Stimulated activated CD8-positive, alpha-beta memory T cell treated with anti-CD3 and anti-CD28 coated beads, Interleukin-7, amount 100 ng/mL, for 48 hours (primary cell): ENCODE results near the gene LANCL3.
"Not testable (repeated sequence)": the region's sequence is repeated elsewhere in the genome, so short reads cannot be mapped to it uniquely, and the experiment has no call there.

ENCODE experiments used
- DNase-seq, 2 donors: peaks; one replicate each; pipeline ENCODE4 v3.0.0-alpha.2; 2020; ENCODE audit warnings: low read depth in 1 of 2; ENCODE audit errors: extremely low read depth in 1 of 2

Gene LANCL3

GRCh38 chrX:37571426-37572107, at the start of gene LANCL3:
LANCL3 (plus strand) TSS chrX:37571661; CDS start chrX:37571871, 210 bp downstream.
- DNase-seq, result not testable (repeated sequence)

GRCh38 chrX:37523673-37524072, 47.8 kb upstream of the LANCL3 start:
- not testable (repeated sequence) for DNase-seq

- DNase-seq, result no peak
Observed at GRCh38 chrX:37541991-37542390, 29.5 kb upstream of the LANCL3 start.

- no peak for DNase-seq
Observed at GRCh38 chrX:37542791-37543190, 28.7 kb upstream of the LANCL3 start.

GRCh38 chrX:37543324-37543723, 28.1 kb upstream of the LANCL3 start:
- DNase-seq, result no peak

GRCh38 chrX:37544531-37544930, 26.9 kb upstream of the LANCL3 start:
- not testable (repeated sequence) for DNase-seq

- DNase-seq, result no peak
Observed at GRCh38 chrX:37545066-37545465, 26.4 kb upstream of the LANCL3 start.

GRCh38 chrX:37549619-37550018, 21.8 kb upstream of the LANCL3 start:
- not testable (repeated sequence) for DNase-seq

GRCh38 chrX:37553476-37553875, 18.0 kb upstream of the LANCL3 start:
- no peak for DNase-seq

GRCh38 chrX:37565254-37565653, 6.2 kb upstream of the LANCL3 start:
- DNase-seq, result not testable (repeated sequence)

GRCh38 chrX:37570349-37570748, 1.1 kb upstream of the LANCL3 start:
- not testable (repeated sequence) for DNase-seq

- not testable (repeated sequence) for DNase-seq
Observed at GRCh38 chrX:37572108-37572587, 687 bp downstream of the LANCL3 start.

GRCh38 chrX:37573121-37573520, 1.7 kb downstream of the LANCL3 start:
- DNase-seq, result not testable (repeated sequence)

GRCh38 chrX:37578045-37578444, 6.6 kb downstream of the LANCL3 start:
- DNase-seq, result no peak

GRCh38 chrX:37580080-37580479, 8.6 kb downstream of the LANCL3 start:
- DNase-seq, result no peak

- not testable (repeated sequence) for DNase-seq
Observed at GRCh38 chrX:37587337-37587736, 15.9 kb downstream of the LANCL3 start.

GRCh38 chrX:37590047-37590446, 18.6 kb downstream of the LANCL3 start:
- DNase-seq, result no peak

GRCh38 chrX:37594755-37595382, 23.4 kb downstream of the LANCL3 start:
- no peak for DNase-seq

GRCh38 chrX:37599729-37600128, 28.3 kb downstream of the LANCL3 start:
- DNase-seq, result no peak

- no peak for DNase-seq
Observed at GRCh38 chrX:37603938-37604409, 32.5 kb downstream of the LANCL3 start.

GRCh38 chrX:37607243-37607642, 35.8 kb downstream of the LANCL3 start:
- no peak for DNase-seq

- no peak for DNase-seq
Observed at GRCh38 chrX:37608156-37608555, 36.7 kb downstream of the LANCL3 start.
